HEK293 (cell line): ENCODE measurements around the gene PC.

Experiments
- CTCF ChIA-PET: fragments of 350-600 bp; formaldehyde crosslinking; extraction: SDS; loops from one replicate; lab custom pipeline; 2021; ENCODE audit warnings: antibody characterized with exemption; lab: Yijun Ruan, JAX
- POLR2A ChIA-PET: fragments of 300-600 bp; formaldehyde crosslinking; extraction: SDS; loops from one replicate; lab custom pipeline; 2020; ENCODE audit warnings: antibody characterized with exemption, inconsistent platforms; lab: Yijun Ruan, JAX
- H3K27ac ChIP-seq: fragments of 200-500 bp; sonication (Bioruptor generic); 2 replicates; pipeline ENCODE4 v1.5.1; 2014; ENCODE audit warnings: low read depth, low read length, control low read depth, inconsistent platforms; ENCODE audit errors: extremely low read depth
- H3K36me3 ChIP-seq, 2 experiments: fragments of 200-500 bp in 1 of 2; sonication (Bioruptor generic) in 1 of 2; 1 replicate in 1 of 2; 2 replicates in 1 of 2; pipeline ENCODE4 v1.5.1; 2014 to 2017; ENCODE audit warnings: inconsistent platforms in 2 of 2, low read length in 2 of 2; ENCODE audit not compliant: control insufficient read depth in 2 of 2, insufficient read depth in 1 of 2
- H3K4me1 ChIP-seq: fragments of 200-500 bp; sonication (Bioruptor generic); 2 replicates; pipeline ENCODE4 v1.5.1; 2014; ENCODE audit warnings: mild to moderate bottlenecking, low read length, inconsistent platforms; ENCODE audit not compliant: control insufficient read depth, insufficient read depth
- H3K4me3 ChIP-seq: 2 replicates; pipeline ENCODE4 v1.5.1; 2011; ENCODE audit warnings: low read depth, mild to moderate bottlenecking, control low read depth, low read length, moderate library complexity
- H3K9me3 ChIP-seq: fragments of 200-500 bp; sonication (Bioruptor generic); 2 replicates; pipeline ENCODE4 v1.5.1; 2014; ENCODE audit warnings: low read depth, low read length, inconsistent platforms; ENCODE audit not compliant: control insufficient read depth, insufficient read depth
- REST ChIP-seq: fragments of 450-650 bp; formaldehyde crosslinking; IDR thresholded peaks from 2 replicates; pipeline ENCODE4 v1.5.1; 2016; ENCODE audit warnings: missing biosample characterization, missing genetic modification characterization
- ZBTB20 ChIP-seq: fragments of 450-650 bp; formaldehyde crosslinking; IDR thresholded peaks from 2 replicates; pipeline ENCODE4 v1.5.1; 2016; ENCODE audit warnings: missing biosample characterization, missing genetic modification characterization
- ZFP69B ChIP-seq: fragments of 450-650 bp; formaldehyde crosslinking; IDR thresholded peaks from 2 replicates; pipeline ENCODE4 v1.5.1; 2016; ENCODE audit warnings: missing biosample characterization, missing genetic modification characterization
- ZNF10 ChIP-seq: fragments of 450-650 bp; formaldehyde crosslinking; IDR thresholded peaks from 2 replicates; pipeline ENCODE4 v1.5.1; 2017; ENCODE audit warnings: missing biosample characterization, missing genetic modification characterization
- ZNF549 ChIP-seq: fragments of 450-650 bp; IDR thresholded peaks from 2 replicates; pipeline ENCODE4 v1.5.1; 2018; ENCODE audit warnings: missing biosample characterization, missing genetic modification characterization, mild to moderate bottlenecking, inconsistent platforms, moderate library complexity
- TF ChIP-seq, protein P1 (sequence below): fragments of 450-650 bp; formaldehyde crosslinking; optimal IDR thresholded peaks from 2 replicates; pipeline ENCODE3; 2016; ENCODE audit warnings: missing biosample characterization, mild to moderate bottlenecking, missing genetic modification characterization
- TF ChIP-seq, protein P2 (sequence below): fragments of 450-650 bp; formaldehyde crosslinking; IDR thresholded peaks from 2 replicates; pipeline ENCODE4; 2016; ENCODE audit warnings: missing biosample characterization, missing genetic modification characterization
- TF ChIP-seq, protein P3 (sequence below): fragments of 450-650 bp; formaldehyde crosslinking; IDR thresholded peaks from 2 replicates; pipeline ENCODE4 v1.5.1; 2016; ENCODE audit warnings: missing biosample characterization, missing genetic modification characterization

PC gene

GRCh38 chr11:66853242-66854229 is 104.6 kb downstream of the PC start (continued):
- TF ChIP-seq REST (tag by site-specific recombination) = no peak
- TF ChIP-seq ZFP69B = no peak
- TF ChIP-seq, protein P1, sequence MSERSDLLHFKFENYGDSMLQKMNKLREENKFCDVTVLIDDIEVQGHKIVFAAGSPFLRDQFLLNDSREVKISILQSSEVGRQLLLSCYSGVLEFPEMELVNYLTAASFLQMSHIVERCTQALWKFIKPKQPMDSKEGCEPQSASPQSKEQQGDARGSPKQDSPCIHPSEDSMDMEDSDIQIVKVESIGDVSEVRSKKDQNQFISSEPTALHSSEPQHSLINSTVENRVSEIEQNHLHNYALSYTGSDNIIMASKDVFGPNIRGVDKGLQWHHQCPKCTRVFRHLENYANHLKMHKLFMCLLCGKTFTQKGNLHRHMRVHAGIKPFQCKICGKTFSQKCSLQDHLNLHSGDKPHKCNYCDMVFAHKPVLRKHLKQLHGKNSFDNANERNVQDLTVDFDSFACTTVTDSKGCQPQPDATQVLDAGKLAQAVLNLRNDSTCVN (tag by site-specific recombination) = no peak
- TF ChIP-seq ZNF10 (tag by site-specific recombination) = no peak
- TF ChIP-seq, protein P2, sequence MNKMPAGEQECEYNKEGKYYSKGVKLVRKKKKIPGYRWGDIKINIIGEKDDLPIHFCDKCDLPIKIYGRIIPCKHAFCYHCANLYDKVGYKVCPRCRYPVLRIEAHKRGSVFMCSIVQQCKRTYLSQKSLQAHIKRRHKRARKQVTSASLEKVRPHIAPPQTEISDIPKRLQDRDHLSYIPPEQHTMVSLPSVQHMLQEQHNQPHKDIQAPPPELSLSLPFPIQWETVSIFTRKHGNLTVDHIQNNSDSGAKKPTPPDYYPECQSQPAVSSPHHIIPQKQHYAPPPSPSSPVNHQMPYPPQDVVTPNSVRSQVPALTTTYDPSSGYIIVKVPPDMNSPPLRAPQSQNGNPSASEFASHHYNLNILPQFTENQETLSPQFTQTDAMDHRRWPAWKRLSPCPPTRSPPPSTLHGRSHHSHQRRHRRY (tag by site-specific recombination) = no peak

DNA sequence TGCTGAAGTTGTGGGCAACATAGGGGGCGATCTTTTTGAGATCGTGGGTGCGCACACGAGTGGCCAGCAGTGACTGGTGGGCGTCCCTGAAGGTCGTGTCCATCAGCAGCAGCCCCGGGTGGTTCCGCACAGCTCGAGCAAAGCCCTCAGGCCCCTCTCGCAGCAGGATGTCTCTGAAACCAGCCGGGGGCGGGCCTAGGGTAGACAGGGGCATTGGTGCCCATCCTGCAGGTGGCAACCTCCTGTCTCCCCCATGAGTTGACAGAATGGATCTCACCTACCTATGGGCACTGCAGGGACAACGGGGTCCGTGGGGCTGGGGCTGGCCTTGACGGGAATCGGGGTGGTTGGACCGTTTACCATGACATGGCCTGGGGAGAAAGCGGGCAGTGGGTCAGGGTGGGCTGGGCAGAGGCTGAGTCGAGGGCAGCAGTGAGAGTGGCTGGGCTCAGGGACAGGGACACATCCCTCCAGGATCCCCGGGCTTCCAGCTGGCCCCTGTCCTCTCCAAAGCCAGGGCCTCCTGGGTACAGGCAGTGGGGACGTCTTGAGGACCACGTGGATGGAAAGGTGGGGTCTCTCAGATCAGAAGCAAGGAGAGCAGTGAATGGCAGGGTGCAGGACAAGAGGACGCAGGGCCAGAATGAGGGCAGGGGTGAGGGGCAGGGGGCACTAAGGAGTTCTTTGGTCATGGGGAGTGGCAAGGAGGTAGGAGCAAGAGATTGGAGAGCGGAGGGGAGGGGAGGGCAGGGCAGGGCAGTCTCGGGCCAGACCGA is 105.5 kb downstream of the PC start:
- POLR2A ChIA-PET = interaction anchor here (1.1 kb wide), 1 partner anchor 9 kb away, joined by 4 read pairs; the partner anchor contains the start of gene RCE1

GRCh38 chr11:66851698-66852465 is 106.3 kb downstream of the PC start:
- H3K4me3 ChIP-seq = no peak overlapping the region
- H3K9me3 ChIP-seq = no peaks in the 10 kb centered on the region
- TF ChIP-seq ZBTB20 (tag by site-specific recombination) = no peak
- TF ChIP-seq, protein P3, sequence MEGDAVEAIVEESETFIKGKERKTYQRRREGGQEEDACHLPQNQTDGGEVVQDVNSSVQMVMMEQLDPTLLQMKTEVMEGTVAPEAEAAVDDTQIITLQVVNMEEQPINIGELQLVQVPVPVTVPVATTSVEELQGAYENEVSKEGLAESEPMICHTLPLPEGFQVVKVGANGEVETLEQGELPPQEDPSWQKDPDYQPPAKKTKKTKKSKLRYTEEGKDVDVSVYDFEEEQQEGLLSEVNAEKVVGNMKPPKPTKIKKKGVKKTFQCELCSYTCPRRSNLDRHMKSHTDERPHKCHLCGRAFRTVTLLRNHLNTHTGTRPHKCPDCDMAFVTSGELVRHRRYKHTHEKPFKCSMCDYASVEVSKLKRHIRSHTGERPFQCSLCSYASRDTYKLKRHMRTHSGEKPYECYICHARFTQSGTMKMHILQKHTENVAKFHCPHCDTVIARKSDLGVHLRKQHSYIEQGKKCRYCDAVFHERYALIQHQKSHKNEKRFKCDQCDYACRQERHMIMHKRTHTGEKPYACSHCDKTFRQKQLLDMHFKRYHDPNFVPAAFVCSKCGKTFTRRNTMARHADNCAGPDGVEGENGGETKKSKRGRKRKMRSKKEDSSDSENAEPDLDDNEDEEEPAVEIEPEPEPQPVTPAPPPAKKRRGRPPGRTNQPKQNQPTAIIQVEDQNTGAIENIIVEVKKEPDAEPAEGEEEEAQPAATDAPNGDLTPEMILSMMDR = 0 out of 2 replicates have a peak, but pooled peaks have one; percentile 8
- no peaks in the 10 kb centered on the region for H3K4me1 ChIP-seq
- POLR2A ChIA-PET = interaction anchor here (1.1 kb wide), 1 partner anchor 8 kb away, joined by 4 read pairs; the partner anchor contains the start of gene RCE1
- H3K36me3 ChIP-seq = peaks cover 0 to 36% of the 10 kb centered on the region in 2 experiments; a peak in 1 of 3 replicates
- no peak overlapping the region for H3K27ac ChIP-seq
- CTCF ChIA-PET = interaction anchor here (1.2 kb wide), 1 partner anchor 124 kb away, joined by 3 read pairs; no protein-coding TSS in a partner anchor

More for the DNA sequence above, 105.5 kb downstream of the PC start:
- CTCF ChIA-PET = interaction anchor here (1.2 kb wide), 1 partner anchor 123 kb away, joined by 3 read pairs; no protein-coding TSS in a partner anchor
- H3K4me1 ChIP-seq = no peaks in the 10 kb centered on the region
- peaks cover 0 to 30% of the 10 kb centered on the region in 2 experiments; a peak in 1 of 3 replicates for H3K36me3 ChIP-seq
- H3K9me3 ChIP-seq = no peaks in the 10 kb centered on the region
- H3K4me3 ChIP-seq = no peak overlapping the region
- no peak overlapping the region for H3K27ac ChIP-seq
- TF ChIP-seq, protein P3 = 0 out of 2 replicates have a peak, but pooled peaks have one; percentile 4
- no peak for TF ChIP-seq ZNF549 (tag by site-specific recombination)
